HG02571 (cell line): ENCODE measurements around the gene DUS2.

ENCODE experiments used
- ATAC-seq: cut with Tn5 transposase; IDR thresholded peaks from one replicate; pipeline ENCODE4 v1.9.1; 2021; ENCODE audit warnings: mild to moderate bottlenecking, moderate library complexity; ENCODE audit not compliant: unreplicated experiment

DUS2 gene

DNA sequence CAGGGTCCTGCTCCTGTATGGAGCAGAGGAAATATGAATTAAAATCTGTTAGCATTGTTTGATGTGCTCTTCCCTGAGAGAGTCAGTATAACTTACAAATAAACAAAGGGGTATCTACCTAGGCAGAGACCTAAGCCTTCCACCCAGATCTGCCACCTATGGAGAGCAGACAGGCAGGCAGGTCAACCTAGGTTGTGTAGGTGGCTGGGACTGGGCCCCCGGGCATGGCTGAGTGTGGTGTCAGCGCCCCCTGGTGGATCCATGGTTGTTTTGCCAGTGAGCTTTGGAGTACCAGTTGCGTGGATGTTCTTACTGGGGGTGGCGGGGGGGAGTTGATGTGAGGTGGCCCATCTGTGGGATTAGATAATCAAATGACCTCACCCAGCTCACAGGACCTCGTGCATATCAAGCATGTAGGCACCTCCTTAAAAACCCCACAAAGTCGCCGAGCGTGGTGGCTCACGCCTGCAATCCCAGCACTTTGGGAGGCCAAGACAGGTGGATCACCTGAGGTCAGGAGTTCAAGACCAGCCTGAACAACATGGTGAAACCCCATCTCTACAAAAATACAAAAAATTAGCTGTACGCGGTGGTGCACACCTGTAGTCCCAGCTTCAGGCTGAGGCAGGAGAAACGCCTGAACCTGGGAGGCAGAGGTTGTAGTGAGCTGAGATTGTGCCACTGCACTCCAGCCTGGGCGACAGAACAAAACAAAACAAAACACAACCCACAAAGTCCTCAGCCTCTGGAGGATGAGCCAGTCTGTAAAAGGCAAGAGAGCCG, 17.6 kb downstream of the DUS2 start:
- ATAC-seq: peak; percentile 65

DNA sequence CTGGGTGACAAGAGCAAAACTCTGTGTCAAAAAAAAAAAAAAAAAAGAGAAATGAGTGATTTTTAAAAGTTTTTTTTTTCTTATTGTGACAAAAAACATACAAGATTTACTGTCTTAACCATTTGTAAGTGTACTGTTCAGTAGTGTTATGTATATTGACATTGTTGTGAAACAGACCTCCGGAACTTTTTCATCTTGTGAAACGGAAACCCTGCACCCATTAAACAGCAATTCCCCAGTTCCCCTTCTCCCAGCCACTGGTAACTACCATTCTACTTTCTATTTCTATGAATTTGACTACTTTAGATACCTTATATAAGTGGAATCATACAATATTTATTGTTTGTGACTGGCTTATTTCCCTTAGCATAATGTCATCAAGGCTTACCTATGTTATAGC, 18.7 kb downstream of the DUS2 start:
- ATAC-seq: no peak

DNA sequence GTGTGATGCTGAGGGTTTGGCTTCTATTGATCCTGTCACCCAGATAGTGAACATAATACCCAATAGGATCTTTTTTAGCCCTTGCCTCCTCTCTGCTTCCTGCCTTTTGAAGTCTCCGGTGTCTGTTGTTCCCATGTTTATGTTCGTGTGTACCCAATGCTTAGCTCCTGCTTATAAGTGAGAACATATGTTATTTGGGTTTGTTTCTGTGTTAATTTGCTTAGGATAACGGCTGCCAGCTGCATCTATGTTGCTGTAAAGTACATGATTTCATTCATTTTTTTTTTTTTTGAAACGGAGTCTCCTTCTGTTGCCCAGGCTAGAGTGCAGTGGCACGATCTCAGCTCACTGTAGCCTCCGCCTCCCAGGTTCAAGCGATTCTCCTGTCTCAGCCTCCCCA, 23.0 kb downstream of the DUS2 start:
- no peak for ATAC-seq

DNA sequence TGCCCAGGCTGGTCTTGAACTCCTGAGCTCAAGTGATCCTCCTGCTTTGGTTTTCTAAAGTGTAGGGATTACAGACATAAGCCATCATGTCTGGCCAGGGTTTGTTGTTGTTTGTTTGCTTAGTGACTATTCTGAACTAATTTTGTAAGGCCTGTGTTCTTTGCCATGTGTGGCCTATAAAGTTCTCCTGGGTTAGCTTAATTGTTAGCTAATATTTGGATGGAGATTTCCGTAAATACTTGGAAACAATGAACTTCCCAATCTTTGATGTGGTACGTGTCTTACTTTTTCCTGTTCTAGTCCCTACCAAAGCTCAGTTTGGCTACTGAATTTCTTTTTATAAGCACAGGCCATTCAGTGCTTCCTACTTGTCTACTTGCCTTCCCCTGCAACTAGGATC, 24.9 kb downstream of the DUS2 start:
- no peak for ATAC-seq

DNA sequence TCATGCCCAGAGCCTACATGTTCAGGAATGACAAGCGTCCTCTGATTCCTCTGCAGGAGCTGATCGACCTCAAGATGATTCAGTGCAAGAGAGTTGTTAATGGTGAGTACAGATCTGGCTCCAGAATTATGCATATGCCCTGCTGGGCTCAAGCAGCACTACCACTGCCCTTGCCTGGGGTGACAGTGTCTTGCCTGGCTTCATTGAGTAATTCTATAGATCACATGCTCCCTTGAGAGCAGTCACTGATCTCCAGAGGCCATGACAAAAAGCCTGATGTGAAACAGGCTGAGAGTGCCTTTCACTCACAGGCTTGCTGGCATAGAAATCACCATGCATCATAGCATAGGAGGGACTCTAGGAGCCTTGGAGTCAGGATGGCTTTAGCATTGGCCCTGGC, 26.4 kb downstream of the DUS2 start:
- no peak for ATAC-seq

DNA sequence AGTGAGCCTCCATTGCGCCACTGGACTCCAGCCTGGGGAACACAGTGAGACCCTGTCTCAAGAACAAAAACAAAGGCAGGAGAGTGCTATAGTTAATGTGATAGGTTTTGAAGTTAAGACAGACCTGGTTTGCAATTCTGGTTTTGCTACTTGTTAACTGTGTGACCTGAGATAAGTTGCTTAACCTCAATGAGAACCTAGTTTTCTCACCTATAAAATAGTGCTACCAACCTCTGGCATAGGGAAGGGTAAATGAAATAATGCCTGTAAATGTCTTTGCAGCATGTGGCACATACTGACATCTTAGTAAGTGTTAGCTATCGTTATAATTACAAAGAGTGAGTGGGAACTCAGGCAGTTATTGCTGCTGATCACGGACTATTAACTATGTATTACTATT, 32.3 kb downstream of the DUS2 start:
- ATAC-seq: no peak

DNA sequence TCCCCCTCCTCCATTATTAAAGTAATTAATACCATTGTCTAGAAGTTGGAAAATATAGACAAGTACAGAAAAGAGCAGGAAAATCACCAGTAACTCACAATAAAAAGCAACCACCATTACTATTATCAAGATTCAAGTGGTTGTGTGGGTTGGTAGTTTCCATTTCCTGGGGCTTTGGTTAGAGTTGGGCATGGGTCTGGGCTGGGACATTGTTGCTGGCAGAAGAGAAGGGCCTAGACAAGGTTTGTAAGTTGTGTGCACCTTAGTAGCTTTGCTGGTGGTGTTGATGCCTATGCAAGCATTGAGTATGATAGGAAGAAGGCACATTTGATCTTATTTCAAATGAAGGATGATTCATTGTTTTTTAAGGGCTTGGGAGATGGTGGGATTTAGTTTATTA, 36.7 kb downstream of the DUS2 start:
- no peak for ATAC-seq

DNA sequence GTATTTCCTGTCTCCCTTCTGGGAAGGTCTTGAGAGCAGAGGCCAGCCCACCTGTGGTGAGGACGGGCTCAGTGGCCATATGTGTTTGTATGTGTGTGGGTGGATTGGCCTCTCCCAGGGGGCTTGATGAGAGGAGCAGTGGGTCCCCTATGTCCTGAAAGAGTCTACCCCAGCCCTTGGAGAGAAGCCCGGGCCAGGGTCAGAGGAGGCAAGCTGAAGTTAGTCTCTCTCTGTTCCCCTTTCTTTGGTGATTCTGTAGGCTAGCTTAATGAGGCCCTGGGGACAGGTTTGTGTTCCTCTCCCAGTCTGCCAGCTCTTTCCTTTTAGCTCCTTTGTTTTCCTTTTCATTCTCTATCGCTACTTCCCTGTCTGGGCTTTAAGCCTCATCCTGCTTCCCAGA, 38.3 kb downstream of the DUS2 start:
- ATAC-seq: no peak

DNA sequence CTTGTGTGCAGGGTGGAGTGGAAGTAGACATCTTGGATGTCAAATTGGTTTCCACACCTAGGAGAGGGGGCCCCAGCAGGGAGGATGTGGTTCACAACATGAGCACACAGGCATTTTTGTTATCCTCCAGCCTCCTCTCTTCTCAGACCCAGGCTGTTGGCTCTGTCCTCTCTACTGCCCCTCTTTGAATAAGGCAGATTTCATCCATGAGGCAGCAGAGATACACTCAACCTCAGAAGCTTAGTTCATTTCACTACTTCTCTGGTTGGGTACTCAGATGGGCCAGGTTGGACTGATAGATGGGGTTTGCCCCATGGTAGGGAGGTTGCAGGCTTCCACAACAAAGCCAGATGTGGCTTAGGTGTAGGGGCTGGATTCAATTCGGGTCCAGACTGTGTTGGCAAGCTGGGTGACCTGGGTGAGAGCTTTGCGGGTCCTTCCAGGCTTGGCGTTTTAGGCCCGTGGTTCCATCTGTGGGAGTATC, 39.9 kb downstream of the DUS2 start:
- ATAC-seq: no peak

DNA sequence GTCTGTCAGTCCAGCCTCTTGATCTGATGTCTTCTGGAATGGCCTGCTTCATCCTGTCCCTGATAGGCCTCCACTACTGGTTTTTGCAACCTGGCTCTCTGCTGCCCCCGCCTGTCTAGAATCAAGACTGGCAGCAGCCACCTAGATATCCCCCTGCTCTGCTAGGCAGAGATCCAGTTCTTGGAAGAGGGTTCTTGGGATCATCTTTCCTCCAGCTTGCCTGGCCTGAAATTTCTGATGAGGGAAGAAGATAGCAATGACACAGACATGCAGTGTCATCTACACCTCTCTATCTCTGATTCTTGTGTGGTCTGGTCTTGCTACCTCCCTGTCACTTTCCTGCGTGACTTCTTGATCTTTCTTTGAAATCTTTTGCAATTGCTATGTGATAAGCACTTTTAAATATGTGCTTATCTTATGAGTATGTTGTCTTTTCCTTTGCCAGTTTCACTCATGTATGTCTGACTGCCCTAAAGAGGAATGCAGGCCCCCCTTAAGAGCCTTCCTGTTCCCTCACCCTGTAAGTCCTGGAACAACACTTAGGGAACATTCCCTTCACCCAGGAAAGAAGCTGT, 41.8 kb downstream of the DUS2 start:
- ATAC-seq: no peak

DNA sequence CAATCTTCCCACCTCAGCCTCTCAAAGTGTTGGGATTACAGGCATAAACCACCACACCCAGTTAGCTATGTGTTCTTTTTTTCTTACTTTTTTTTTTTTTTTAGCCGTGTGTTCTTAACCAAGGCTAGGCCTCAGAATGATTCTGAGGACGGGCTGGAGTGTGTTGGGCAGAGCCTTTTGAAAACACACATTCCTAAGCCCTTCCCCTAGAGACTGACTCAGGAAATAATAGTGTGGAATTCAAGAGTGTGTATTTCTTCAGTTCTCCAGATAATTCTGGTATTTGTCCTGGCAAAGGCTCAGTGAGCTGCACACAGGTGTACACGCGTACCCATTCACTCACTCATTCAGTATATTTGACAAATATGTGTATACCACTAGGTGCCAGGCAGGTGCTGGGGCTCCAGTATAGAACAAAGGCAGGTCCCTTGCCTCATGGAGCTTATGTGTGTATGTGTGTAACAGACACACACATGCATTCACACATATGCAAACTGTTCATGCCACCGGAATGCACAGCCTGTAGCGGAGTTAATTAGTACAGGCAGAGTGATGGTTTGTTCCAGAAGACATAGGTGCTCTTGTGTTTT, 42.7 kb downstream of the DUS2 start:
- ATAC-seq: no peak

DNA sequence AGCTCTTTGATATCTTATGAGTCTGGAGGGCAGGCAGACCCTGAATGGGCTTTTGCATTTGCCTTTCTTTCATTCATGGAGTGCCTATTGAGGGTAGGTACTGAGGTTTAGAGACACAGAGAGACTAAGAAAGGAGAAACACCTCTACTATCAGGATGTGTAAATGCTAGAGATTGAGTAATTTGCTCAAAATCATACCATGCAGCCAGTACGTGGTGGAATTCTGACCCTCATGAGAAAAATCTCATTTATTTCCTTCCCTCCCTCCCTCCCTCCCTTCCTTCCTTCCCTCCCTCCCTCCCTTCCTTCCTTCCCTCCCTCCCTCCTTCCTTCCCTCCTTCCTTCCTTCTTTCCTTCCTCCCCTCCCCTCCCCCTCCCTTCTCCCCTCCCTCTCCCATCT, 43.7 kb downstream of the DUS2 start:
- ATAC-seq: no peak

DNA sequence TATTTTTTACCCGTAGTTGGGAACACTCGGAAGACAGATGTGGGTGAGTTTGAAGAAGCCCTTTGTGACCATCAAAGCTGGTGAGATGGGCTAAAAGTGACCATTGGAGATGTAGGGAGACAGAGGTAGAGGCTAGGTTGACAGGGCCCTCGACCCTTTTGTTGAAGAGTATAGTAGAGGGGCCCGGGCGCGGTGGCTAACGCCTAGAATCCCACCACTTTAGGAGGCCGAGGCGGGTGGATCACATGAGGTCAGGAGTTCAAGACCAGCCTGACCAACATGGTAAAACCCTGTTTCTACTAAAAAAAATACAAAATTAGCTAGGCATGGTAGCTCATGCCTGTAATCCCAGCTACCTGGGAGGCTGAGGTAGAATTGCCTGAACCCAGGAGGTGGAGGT, 45.8 kb downstream of the DUS2 start:
- ATAC-seq: no peak

DNA sequence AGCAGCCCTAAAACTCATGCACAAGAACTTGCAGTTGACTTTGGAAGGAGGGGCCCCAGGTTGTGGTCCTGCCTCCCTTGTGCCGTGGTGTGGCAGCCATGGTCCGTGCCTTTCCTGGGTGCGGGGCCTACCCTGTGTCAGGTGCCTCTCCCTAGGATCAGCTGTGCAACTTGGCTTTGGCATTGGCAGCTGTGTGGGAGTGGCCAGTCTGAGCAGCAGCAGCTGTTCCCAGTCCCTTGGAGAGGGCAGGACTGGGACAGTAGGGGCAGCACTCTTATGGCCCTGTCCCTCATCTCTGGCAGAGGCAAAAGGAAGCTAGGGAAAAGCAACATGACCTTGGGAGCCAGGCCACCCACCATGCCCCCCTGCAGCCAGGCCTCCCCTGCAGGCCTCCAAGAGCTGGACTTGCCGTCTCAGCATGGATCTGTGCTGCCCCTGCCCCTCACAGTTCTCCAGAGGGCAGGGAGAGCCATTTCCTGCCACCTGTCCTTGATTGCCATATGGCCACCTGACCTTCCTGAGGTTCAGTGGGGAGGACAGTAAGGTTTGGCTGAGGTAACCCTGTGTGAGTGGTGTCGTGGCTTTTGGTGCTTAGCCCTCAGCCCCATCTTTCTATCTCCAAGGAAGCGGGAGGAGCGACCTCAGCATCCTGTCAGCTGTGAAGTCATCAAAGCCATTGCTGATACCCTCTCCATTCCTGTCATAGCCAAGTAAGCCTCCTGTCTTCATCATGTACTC, 46.6 kb downstream of the DUS2 start:
- no peak for ATAC-seq

DNA sequence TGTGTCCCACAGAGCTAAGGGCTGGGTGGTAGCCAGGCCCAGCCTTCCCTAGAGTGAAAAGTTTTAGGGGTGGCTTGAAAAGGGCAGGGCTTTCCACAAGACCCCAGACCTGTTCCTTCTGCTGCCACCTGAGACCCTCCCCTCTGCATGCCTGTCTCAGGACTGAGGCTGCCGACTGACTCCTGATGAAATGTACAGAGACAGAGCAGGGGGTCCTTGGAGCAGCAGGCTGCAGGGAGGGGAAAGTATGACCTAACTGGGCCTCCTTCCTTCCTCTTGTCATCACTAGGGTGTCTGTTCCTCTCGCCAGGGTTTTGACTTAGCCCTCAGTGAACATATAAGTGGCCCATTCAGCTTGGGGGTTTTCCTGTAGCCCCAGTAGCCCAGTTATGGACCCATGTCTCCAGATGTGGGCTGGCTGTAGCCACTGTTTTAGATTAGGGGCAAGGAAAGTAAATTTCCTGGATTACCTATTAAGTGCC, 47.2 kb downstream of the DUS2 start:
- ATAC-seq: no peak

DNA sequence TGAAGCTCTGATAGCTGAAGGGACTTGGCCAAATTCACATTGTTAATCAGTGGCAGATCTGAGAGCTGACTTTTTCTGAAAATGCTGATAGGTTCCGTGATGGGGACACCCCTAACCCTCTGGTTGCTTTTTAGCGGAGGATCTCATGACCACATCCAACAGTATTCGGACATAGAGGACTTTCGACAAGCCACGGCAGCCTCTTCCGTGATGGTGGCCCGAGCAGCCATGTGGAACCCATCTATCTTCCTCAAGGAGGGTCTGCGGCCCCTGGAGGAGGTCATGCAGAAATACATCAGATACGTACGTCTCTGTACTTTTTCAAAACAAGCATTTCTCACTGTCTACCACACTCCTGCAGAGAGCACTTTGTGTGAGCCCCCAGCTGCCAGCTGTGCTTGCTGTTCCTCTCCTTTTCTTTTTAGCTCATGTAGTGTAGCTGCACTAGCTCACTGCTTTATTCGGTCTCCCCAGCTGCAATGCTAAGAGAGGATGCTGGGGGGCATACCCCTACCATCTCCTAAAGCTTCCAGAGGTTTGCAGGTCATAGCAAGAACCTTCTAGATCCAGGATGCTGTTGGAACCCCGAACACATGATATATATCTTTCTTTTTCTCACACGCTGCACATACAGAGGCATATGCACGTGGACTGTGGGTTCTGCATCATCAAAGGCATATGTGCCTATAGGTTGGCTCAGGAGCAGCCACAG, 47.9 kb downstream of the DUS2 start:
- no peak for ATAC-seq

DNA sequence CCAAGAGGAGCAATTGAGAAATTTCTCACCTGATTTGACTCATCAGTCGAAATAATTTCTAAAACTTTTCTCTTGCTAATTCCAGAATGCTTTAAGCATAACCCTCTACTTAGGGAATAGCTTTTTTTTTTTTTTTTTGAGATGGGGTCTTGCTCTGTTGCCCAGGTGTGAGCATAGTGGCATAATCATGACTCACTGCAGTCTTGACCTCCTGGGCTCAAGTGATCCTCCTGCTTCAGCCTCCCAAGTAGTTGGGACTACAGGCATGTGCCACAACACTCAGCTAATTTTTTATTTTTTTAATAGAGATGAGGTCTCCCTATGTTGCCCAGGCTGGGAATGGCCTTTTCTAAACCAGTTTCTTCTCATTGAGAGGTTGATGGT, 48.4 kb downstream of the DUS2 start:
- ATAC-seq: no peak

DNA sequence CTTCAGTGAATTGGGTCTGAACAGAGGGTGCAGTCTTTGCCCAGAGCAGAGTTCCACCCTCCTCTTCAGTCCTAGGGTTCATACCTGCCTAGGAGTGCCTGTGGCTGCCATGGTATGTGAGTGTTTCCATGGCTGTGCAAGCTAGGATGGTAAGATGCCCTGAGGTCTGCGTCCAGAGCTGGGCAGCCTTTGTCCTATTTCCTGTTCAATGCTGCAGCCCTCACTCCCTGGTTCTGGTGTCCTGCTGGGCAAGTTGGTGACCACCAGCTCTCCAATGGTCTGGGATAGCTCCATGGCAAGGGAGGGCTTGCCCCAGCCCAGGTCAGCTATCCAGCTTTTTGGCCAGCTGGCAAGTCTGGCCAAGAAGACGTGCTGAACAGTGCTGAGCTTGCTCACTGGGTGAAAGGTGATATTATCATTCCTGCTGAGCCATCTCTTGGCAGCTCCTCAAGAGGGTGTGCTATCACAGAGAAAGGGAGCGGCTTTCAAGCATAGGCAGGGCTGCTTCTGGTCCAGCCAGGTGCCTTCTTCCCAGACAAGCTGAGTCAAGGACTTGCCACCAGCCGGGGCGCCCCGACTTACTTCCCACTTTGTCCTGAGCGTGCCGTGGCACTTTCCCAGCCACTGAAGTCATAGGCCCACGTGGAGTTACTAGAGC, 49.1 kb downstream of the DUS2 start:
- ATAC-seq: no peak

DNA sequence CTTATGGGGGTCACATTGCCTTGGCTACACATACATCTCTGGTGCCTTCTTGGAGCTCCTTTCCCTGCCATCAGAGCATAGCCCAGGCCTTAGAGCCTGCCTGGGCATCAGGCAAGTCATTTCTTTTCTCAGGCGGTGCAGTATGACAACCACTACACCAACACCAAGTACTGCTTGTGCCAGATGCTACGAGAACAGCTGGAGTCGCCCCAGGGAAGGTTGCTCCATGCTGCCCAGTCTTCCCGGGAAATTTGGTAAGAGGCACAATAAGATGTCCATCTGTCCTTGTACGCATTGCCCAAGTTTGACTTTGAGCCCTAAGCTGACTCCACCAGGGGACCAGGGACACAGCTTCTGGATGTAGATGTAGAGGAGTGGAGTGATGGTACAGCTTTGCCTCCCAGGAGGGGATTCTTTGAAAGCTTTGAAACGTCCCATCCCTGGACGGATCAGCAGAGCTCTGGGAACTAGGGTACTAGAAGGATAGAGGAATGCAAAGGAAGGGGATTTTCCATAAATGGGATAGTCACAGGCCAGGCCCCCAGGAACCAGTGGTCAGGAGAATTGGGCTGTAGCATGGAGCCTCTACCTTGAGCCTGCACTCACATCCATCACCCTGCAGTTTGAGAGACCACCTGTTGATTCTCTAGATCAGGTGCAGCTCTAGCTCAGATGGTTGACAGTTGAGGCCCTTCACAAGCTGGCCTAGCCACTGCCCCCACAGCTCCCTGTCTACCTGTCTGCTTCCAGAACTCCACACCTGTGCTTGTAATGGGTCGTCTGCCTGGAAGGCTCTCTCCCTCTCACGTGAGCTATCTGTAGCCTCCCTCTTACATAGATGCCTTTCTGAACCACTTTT, 51.0 kb downstream of the DUS2 start:
- no peak for ATAC-seq
